ACC112 (cell line): ENCODE measurements around the gene NUBP2.
A peak's percentile ranks its signal among the peaks of the same experiment; 100 is the strongest.

Source experiments
- H2AFZ ChIP-seq: fragments of 200-600 bp; sonication (generic); one replicate; pipeline ENCODE4 v1.6.0; 2017; ENCODE audit warnings: antibody characterized with exemption, low read length; ENCODE audit not compliant: unreplicated experiment
- H3K27ac ChIP-seq: fragments of 200-600 bp; sonication (generic); 2 replicates; pipeline ENCODE4 v1.5.1; 2014; ENCODE audit warnings: low read depth, mild to moderate bottlenecking, antibody characterized with exemption, low read length, moderate library complexity
- H3K27me3 ChIP-seq: fragments of 200-600 bp; sonication (generic); 2 replicates; pipeline ENCODE4 v1.6.1; 2014; ENCODE audit warnings: mild to moderate bottlenecking, antibody characterized with exemption, low read length, moderate library complexity, mixed read lengths; ENCODE audit not compliant: insufficient read depth
- H3K36me3 ChIP-seq: fragments of 200-600 bp; sonication (generic); 2 replicates; pipeline ENCODE4 v1.6.1; 2016; ENCODE audit warnings: mild to moderate bottlenecking, antibody characterized with exemption, low read length, moderate library complexity, mixed read lengths; ENCODE audit not compliant: insufficient read depth
- H3K4me1 ChIP-seq: fragments of 200-600 bp; sonication (generic); one replicate; pipeline ENCODE4 v1.6.1; 2016; ENCODE audit warnings: low read length, mixed read lengths; ENCODE audit not compliant: insufficient read depth, unreplicated experiment, control insufficient read depth
- H3K4me3 ChIP-seq: fragments of 200-600 bp; sonication (generic); 2 replicates; pipeline ENCODE4 v1.5.1; 2014; ENCODE audit warnings: mild to moderate bottlenecking, low read depth, low read length
- H3K79me2 ChIP-seq: fragments of 200-600 bp; sonication (generic); one replicate; pipeline ENCODE4 v1.6.0; 2016; ENCODE audit warnings: low read length; ENCODE audit not compliant: control insufficient read depth, unreplicated experiment, insufficient read depth

NUBP2 gene

DNA sequence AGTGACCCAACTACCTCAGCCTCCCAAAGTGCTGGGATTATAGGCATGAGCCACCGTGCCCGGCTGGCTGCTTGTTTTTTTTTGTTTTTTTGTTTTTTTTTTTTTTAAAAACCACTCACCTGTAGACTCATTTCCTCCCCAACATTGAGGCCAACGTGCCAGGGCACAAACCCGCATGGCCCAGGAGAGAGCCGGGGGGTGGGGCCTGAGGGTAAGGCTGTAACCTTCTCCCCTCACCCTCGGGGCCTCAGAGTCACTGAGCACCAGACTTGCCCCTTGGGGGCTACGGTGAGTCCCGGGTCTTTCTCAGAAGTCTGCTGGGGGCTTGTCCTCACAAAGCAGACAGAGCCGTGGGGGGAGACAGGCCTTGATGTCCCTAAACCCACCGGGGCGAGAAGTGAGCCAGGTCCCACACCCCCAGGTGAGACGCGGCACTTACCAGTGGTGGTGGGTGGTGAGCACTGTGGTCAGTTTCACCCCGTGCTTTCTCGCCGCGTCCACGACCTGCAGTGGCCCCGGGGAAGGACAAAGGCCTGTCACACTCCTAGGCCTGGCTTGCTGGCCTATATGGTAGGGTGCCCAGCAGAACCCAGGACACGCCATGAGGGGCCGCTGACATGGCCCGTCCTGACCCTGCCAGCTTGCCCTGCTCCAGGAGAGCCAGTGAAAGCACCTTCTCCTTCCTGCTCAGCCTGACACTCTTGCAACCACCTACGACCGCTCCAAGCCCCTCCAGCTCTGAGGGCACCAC, 39.3 kb downstream of the NUBP2 start:
- Histone ChIP-seq H3K36me3 (no peaks in the 10 kb centered on the region), H3K27me3 (no peaks in the 10 kb centered on the region), H3K4me3 (no peak overlapping the region), H3K4me1 (peaks cover 6% of the 10 kb centered on the region), H2AFZ (no peak overlapping the region), H3K27ac (no peak overlapping the region), H3K79me2 (no peaks in the 10 kb centered on the region)

GRCh38 chr16:1822801-1823200, 40.0 kb downstream of the NUBP2 start:
- peaks cover 7% of the 10 kb centered on the region for H3K79me2 ChIP-seq
- H3K27ac ChIP-seq: no peak overlapping the region
- H3K27me3 ChIP-seq: no peaks in the 10 kb centered on the region
- no peak overlapping the region for H2AFZ ChIP-seq
- H3K4me3 ChIP-seq: no peak overlapping the region
- peaks cover 6% of the 10 kb centered on the region for H3K4me1 ChIP-seq
- H3K36me3 ChIP-seq: no peaks in the 10 kb centered on the region

DNA sequence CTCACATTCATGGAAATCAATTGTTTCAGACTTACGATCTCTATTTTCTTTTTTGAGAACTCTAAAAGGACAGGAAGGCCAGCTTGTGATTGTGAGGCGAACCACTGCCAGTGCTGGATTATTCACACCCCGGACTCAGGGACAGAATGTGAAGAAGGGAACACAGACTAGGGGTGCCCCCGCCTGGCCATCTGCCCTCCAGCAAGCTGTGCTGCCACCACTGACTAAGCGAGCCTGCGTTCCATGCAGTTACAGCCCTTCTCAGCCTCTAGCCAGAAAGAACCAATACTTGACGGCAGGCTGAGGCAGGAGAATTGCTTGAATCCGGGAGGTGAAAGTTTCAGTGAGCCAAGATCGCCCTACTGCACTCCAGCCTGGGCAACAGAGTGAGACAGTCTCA, 41.1 kb downstream of the NUBP2 start:
- Histone ChIP-seq H3K27ac (no peak overlapping the region), H3K36me3 (no peaks in the 10 kb centered on the region), H3K27me3 (no peaks in the 10 kb centered on the region), H3K4me1 (peaks cover 10% of the 10 kb centered on the region), H3K4me3 (no peak overlapping the region), H2AFZ (no peak overlapping the region), H3K79me2 (peaks cover 15% of the 10 kb centered on the region)

DNA sequence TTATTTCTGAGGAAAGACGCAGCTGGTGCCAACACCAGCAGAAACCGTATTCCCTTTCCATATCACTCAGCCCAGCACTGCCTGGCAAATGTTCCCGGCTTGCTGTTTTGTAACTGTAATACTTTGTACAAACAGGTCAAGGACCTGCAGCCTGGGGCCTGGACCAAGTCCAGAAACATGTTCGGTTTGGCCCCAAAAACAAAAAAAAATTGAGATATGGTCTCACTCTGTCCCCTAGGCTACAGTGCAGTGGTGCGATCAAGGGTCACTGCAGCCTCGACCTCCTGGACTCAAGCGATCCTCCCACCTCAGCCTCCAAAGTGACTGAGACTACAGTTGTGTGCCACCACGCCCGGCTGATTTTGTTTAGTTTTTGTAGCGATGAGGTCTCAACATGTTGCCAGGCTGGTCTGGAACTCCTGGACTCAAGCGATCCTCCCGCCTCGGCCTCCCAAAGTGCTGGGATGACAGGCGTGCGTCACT, 42.7 kb downstream of the NUBP2 start:
- Histone ChIP-seq H3K27me3 (no peaks in the 10 kb centered on the region), H3K79me2 (peaks cover 30% of the 10 kb centered on the region), H3K4me1 (peaks cover 22% of the 10 kb centered on the region), H3K4me3 (peak overlapping the region; percentile 86), H2AFZ (no peak overlapping the region), H3K27ac (no peak overlapping the region), H3K36me3 (peaks cover 4% of the 10 kb centered on the region; the same call in 1 of the 2 replicates)

DNA sequence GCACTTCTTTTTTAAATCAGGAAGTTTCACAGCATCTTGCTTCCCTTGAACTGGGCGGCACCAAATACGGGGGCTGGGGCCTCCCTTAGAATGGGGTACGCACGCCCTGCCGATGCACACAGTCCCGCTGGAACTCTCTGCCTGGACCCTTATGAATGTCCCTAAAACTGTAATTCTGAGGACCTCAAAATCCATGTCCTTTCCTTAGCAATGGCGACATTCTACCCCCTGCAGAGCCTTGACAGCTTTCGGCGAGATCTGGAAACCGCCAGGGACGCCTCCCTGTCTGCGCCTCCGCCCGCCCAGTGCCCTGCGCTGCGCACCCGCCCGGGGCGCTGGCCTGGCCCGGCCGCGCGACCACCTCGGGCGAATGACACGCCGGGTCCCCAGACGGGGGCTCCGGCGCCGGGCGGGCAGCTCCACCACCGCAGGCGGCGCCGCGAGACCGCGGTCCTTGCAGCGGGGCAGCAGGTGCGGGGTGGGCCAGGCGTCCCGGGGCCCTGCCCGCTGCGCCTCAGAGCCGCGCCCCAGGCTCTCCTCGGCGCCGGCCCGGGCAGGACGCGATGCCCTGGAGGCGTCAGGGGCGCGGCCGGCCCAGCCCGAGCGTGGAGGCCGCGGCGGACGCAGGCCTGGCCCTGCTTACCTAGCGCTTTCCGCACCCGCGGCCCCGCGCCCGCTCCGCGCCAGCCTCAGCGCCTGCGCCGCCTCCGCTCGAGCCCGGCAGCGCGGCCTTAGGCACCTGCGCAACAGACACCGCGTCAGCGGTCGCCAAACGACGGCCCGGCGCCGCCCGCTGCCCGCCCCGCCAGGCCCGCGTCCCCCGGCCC, 43.3 kb downstream of the NUBP2 start:
- Histone ChIP-seq H3K4me1 (peaks cover 23% of the 10 kb centered on the region), H3K27ac (no peak overlapping the region), H3K36me3 (peaks cover 4% of the 10 kb centered on the region; the same call in 1 of the 2 replicates), H2AFZ (peak overlapping the region; percentile 84), H3K27me3 (no peaks in the 10 kb centered on the region), H3K79me2 (peaks cover 36% of the 10 kb centered on the region), H3K4me3 (peak overlapping the region; percentile 86)

GRCh38 chr16:1826691-1827573, 44.2 kb downstream of the NUBP2 start, which contains the start of the genes FAHD1 and HAGH:
Gene FAHD1 (plus strand): TSS chr16:1827206. CDS start chr16:1827239, 33 bp downstream.
Gene HAGH (minus strand): TSS chr16:1826825. CDS start chr16:1826787, 38 bp downstream.
- Histone ChIP-seq H2AFZ (peak within 1 kb of the TSS; percentile 84), H3K4me1 (peaks cover 23% of the 10 kb centered on the region), H3K79me2 (peaks cover 38% of the 10 kb centered on the region), H3K4me3 (peak within 1 kb of the TSS; percentile 86), H3K36me3 (peaks cover 4% of the 10 kb centered on the region; the same call in 1 of the 2 replicates), H3K27me3 (no peaks in the 10 kb centered on the region), H3K27ac (peak within 1 kb of the TSS; percentile 63)

- peak overlapping the region; percentile 86 for H3K4me3 ChIP-seq
Measured at GRCh38 chr16:1828645-1829410, 46.1 kb downstream of the NUBP2 start.

DNA sequence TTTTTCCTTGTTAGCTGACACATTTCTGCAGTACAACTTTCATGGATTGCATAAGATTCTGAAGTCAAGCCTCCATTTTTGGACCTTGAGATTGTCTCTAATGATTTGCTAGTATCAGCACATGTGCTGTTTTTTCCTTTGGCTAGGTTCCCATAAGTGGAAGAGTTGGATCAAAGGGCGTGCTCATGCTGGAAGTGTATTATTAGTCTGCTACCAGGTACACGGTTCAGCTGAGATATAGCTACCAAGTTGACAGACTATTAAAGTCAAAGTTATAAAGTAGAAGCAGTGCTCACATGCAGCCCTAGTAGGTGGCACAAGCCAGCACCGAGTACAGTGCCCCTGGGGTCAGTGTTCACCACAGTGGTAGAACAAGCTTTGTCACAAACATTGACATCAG, 47.5 kb downstream of the NUBP2 start:
- Histone ChIP-seq H3K4me3 (peak overlapping the region; percentile 34; the same call in 1 of the 2 replicates), H3K36me3 (peaks cover 4% of the 10 kb centered on the region; the same call in 1 of the 2 replicates), H3K27ac (no peak overlapping the region), H2AFZ (no peak overlapping the region), H3K4me1 (peaks cover 23% of the 10 kb centered on the region), H3K79me2 (peaks cover 38% of the 10 kb centered on the region), H3K27me3 (no peaks in the 10 kb centered on the region)

More at GRCh38 chr16:1828645-1829410, 46.1 kb downstream of the NUBP2 start:
- H2AFZ ChIP-seq: no peak overlapping the region
- H3K36me3 ChIP-seq: peaks cover 4% of the 10 kb centered on the region; the same call in 1 of the 2 replicates
- no peak overlapping the region for H3K27ac ChIP-seq
- peaks cover 38% of the 10 kb centered on the region for H3K79me2 ChIP-seq
- no peaks in the 10 kb centered on the region for H3K27me3 ChIP-seq
- peaks cover 23% of the 10 kb centered on the region for H3K4me1 ChIP-seq

DNA sequence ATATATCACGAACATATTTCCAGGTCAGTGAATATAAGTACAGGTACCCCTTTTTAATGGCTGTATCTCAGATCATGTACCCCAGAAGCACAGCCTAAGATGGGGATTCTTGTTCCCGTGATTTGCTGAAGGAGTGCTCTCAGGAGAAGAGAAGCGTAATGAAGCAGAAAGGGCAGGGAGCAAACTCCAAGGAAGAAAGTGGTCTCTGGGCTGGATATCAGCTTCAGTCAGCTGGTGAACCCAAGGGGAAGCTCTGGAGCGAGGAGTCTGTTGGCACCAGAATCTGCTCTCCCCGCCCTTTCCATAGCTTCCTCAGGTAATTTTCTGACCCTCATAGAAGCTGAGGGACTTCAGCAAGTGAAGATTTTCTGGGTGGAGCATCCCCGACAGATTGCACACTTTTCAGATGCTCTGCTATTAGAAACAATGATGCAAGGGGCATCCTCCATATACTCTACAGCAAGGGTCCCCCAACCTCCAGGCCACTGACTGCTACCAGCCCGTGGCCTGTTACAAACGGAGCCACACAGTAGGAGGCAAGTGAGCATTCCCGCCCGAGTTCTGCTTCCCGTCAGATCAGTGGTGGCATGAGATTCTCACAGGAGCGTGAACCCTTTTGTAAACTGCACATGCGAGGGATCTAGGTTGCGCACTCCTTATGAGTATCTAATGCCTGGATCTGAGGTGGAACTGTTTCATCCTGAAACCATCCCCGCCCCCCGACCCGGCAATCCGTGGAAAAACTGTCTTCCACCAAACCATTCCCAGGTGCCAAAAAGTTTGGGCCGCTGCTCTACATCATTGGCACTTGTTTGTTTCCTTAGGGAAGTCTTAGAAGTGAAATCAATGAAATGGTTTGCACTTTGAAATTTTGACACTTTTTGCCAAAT, 48.7 kb downstream of the NUBP2 start:
- H3K27me3 ChIP-seq: no peaks in the 10 kb centered on the region
- H3K36me3 ChIP-seq: peaks cover 4% of the 10 kb centered on the region; the same call in 1 of the 2 replicates
- no peak overlapping the region for H2AFZ ChIP-seq
- no peak overlapping the region for H3K4me3 ChIP-seq
- no peak overlapping the region for H3K27ac ChIP-seq
- peaks cover 38% of the 10 kb centered on the region for H3K79me2 ChIP-seq
- peaks cover 17% of the 10 kb centered on the region for H3K4me1 ChIP-seq
